H1 (cell line): Measurements from ENCODE around the gene RHOH. TPM values are rescaled to one million over a fixed set of nuclear protein-coding genes. Genes with fewer than 3 reads are reported as not detected.

Experiments
- polyA plus RNA-seq, 7 experiments: library from polyadenylated mRNA; depleted of rRNA in 3 of 7; stranded (reverse) in 5 of 7; unstranded in 2 of 7; fragments of >200 nt in 5 of 7; fragments of 200-250 nt in 2 of 7; gene quantifications; 1 replicate in 5 of 7; 2 replicates in 1 of 7; 4 replicates in 1 of 7; pipeline versions ENCODE4 v1.2.1 to v1.2.3, GENCODE V29; 2011 to 2013; ENCODE audit warnings: missing spikeins in 2 of 7, mixed read lengths in 2 of 7
- total RNA-seq: library from RNA; stranded (reverse); fragmentation: NEBNext Ultra II Directional; extraction: Animal tissue kit (Norgen Biotek cat#: 25700); gene quantifications from 2 replicates; pipeline ENCODE4 v1.2.1, GENCODE V29; 2021
- TF ChIP-seq, protein P1 (sequence below): IDR thresholded peaks from 2 replicates; pipeline ENCODE4 v1.6.1; 2012; ENCODE audit warnings: low read length, inconsistent platforms

Gene RHOH
- total and polyA plus RNA-seq, 2 of the 8 experiments (the other 6 are each of a cell fraction or from before 2014, with no cell fraction given), result 5.9 to 6.9 TPM

- TF ChIP-seq, protein P1, sequence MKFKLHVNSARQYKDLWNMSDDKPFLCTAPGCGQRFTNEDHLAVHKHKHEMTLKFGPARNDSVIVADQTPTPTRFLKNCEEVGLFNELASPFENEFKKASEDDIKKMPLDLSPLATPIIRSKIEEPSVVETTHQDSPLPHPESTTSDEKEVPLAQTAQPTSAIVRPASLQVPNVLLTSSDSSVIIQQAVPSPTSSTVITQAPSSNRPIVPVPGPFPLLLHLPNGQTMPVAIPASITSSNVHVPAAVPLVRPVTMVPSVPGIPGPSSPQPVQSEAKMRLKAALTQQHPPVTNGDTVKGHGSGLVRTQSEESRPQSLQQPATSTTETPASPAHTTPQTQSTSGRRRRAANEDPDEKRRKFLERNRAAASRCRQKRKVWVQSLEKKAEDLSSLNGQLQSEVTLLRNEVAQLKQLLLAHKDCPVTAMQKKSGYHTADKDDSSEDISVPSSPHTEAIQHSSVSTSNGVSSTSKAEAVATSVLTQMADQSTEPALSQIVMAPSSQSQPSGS, result no peak
Measured at GRCh38 chr4:40231316-40231863, 34.6 kb downstream of the RHOH start (continued).
